NCI-H128 (cell line): ENCODE measurements around the gene ZNF212.
A peak's percentile ranks its signal among the peaks of the same experiment; 100 is the strongest.
"Not testable (repeated sequence)": the region's sequence is repeated elsewhere in the genome, so short reads cannot be mapped to it uniquely, and the experiment has no call there.

Experiments used
- DNase-seq: peaks from one replicate; lab custom pipeline; 2025; ENCODE audit not compliant: unreplicated experiment; lab: John Stamatoyannopoulos, UW

Gene ZNF212

DNA sequence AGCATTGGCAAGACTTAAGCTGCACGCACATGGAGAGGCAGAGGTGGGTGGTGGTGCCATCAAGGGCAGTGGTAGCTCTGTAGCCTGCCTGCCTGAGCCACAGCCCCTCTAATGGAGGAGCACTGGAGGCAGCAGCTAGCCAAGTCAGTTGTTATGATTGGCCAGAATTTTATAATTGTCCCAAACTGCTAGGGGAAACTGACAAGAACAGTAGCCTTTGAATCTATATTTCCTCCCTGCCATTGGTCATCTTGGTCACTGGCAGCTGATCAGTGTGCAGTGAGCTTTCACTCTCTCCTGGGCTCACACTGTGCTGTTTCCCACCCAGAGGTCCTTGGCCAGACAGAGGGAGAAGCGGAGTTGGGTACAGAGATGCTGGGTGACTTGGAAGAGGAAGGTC is 12.9 kb downstream of the ZNF212 start:
- no peak for DNase-seq

GRCh38 chr7:149253665-149254064 is 14.2 kb downstream of the ZNF212 start:
- DNase-seq: no peak

GRCh38 chr7:149254181-149254858 is 14.9 kb downstream of the ZNF212 start:
- no peak for DNase-seq

GRCh38 chr7:149255174-149255573 is 15.7 kb downstream of the ZNF212 start:
- no peak for DNase-seq

DNA sequence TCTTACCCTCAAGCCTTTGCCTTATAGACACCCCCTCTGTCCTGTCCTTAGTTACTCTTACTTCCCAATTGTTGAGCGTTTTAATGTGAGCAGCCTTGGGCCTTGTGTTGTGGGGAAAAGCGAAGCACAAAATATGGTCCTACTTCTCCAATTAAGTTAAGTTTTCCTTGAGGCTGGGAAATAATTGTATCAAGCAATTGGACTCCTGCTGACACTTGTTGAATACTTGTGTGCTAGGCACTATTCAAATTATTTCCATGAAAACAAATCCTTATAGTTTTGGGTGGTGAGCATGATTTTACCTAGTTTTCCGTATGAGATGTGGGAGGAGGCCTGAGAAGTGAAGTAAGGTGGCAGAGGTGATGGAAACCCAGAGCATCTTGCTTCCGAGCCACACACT is 17.1 kb downstream of the ZNF212 start:
- no peak for DNase-seq

GRCh38 chr7:149257146-149257545 is 17.7 kb downstream of the ZNF212 start:
- DNase-seq: no peak

DNA sequence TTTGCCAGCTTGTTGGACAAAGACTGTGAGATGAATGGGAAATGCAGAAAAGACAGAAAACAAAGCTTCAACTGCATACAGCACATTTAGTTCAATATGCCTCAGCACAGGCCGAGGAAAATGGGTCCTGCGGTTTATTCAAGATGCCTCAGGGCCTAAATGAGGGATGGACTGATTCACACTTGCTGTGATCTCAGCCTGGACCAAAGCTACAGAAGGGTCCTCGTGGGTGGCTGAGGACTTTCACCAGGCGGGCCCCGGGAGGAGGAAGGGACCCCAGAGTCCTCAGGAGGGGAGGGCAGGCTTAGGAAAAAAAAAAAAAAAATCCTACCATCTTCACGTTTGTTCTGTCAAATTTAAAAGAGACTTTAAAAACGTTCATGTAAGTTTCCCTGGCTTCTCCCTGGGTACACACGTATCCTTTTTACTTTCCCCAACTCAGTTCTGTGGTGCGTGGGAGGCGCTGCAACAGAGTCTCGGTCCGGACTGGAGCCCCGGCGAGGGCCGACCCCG is 21.9 kb downstream of the ZNF212 start:
- no peak for DNase-seq

DNA sequence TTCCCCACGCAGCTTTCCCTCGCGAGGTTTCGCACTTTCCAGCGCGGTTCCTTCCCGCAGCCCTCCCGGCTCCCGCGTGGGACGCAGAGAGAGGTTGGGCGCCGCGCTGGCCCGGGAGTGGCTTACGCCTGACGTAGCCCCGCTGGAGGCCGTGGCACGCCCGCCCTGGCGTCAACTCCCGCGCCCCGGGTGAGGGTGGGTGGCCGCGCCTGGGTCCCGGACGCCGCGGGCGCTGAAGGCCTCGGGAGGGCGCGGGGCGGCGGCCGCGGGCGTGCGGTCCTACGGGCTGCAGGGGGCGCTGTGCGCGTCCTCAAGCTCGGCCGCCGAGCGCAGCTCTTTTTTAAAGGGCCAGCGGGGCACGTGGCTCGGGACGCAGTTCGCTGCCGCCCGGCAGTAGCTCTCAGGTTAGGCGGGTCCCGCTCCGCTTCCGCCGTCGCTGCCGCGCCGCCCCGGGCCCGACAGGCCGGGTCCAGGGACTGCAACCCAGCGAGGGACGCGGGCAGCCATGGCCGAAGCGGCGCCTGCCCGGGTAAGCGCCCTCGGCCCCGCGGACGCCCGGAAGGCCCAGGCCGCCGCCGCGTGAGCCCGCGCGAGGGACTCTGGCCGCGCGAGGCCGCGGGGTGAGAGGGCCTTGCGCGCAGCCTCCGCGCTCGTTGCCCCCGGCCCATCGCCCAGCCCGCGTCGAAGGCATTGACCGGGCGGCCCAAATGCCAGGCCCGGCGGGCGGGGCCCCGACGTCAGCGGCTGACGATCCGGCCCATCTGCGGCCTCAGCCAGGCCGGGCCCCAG is 22.6 kb downstream of the ZNF212 start, which contains the start of gene ZNF783:
Gene ZNF783 (plus strand): TSS at position 368 of the 789 bp plus-strand sequence. CDS start 138 bp downstream, at position 506.
- DNase-seq: peak; percentile 45

DNA sequence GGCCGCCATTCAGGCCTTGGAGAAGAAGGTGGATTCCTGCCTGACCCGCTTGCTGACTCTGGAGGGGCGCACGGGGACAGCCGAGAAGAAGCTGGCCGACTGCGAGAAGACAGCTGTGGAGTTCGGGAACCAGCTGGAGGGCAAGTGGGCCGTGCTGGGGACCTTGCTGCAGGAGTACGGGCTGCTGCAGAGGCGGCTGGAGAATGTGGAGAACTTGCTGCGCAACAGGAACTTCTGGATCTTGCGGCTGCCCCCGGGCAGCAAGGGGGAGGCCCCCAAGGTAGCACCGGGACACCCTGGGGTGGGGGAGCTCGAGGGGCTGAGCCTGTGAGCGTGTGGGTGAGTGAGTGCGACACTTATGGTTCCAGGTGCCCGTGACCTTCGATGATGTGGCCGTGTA is 27.0 kb downstream of the ZNF212 start:
- no peak for DNase-seq

GRCh38 chr7:149267733-149268132 is 28.3 kb downstream of the ZNF212 start:
- no peak for DNase-seq

DNA sequence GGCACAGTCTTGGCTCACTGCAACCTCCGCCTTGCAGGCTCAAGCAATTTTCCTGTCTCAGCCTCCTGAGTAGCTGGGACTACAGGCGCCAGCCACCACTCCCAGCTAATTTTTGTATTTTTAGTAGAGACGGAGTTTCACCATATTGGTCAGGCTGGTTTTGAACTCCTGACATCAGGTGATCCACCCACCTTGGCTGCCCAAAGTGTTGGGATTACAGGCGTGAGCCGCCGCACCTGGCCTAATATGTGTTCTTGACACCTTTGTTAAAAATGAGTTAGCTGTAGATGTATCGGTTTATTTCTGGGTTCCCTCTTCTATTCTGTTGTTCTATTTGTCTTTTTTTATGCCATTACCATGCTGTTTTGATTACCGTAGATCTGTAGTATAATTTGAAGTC is 35.0 kb downstream of the ZNF212 start:
- DNase-seq: not testable (repeated sequence)

DNA sequence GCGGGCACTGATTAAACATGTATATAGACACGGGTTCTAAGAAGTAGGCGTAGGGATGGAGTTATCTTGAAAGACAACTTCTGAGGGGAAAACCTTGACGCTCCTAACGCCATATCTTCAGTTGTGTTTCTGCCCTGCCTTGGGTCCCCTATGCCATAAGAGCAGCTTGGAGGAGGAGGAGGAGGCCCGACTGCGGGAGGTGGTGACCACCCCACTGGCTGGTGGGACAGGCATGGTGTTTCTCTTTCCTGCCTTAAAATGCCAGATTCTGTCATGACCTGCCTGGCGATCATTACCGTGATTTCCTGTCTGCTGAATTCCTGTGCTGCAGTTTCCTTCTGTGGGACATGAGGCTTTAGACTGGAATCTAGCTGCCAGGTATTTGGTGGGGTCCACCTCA is 38.4 kb downstream of the ZNF212 start:
- no peak for DNase-seq

- DNase-seq: no peak
Measured at GRCh38 chr7:149278396-149278795, 38.9 kb downstream of the ZNF212 start.

DNA sequence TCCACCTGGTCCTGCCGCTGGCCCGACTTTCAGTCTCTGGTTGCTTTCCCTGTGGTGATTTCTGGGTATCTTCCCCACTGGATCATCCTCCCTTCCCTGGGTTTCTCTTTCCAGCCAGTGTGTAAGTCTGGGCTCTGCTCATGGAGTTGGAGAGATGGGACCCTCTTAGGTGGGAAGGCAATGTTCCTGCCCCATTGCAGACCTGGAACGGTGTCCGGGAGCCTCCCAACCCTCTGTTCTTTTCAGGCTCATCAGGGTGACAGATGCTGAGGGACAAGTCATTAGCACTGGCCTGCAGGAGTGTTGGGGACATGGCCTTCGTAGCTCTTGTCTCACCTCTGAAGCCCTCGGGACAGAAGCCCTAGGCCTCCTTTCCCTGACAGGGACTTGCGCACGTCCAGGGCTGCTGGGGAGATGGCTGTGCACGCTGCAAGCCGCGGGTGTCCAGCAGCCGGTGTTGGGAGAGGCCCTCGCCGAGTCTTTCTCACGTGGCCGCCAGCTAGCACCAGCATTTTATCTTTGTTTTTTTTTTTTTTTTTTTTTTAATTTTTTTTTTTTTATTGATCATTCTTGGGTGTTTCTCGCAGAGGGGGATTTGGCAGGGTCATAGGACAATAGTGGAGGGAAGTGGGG is 39.8 kb downstream of the ZNF212 start:
- no peak for DNase-seq

DNA sequence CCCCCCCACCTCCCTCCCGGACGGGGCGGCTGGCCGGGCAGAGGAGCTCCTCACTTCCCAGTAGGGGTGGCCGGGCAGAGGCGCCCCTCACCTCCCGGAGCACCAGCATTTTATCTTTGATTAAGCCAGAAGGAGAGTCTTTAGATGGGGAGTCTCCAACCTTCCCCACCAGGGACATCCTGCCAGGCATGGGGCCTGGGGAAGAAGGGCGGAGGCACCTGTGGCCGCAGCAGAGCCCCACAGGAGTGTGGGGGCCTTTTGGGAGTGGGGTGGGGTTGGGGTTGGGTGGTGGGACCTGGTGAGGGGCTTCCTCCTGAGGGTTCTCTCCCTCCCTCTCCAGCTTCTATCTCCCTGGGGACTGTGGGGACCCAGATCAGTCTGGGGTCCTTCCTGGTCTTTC is 40.7 kb downstream of the ZNF212 start:
- no peak for DNase-seq

DNA sequence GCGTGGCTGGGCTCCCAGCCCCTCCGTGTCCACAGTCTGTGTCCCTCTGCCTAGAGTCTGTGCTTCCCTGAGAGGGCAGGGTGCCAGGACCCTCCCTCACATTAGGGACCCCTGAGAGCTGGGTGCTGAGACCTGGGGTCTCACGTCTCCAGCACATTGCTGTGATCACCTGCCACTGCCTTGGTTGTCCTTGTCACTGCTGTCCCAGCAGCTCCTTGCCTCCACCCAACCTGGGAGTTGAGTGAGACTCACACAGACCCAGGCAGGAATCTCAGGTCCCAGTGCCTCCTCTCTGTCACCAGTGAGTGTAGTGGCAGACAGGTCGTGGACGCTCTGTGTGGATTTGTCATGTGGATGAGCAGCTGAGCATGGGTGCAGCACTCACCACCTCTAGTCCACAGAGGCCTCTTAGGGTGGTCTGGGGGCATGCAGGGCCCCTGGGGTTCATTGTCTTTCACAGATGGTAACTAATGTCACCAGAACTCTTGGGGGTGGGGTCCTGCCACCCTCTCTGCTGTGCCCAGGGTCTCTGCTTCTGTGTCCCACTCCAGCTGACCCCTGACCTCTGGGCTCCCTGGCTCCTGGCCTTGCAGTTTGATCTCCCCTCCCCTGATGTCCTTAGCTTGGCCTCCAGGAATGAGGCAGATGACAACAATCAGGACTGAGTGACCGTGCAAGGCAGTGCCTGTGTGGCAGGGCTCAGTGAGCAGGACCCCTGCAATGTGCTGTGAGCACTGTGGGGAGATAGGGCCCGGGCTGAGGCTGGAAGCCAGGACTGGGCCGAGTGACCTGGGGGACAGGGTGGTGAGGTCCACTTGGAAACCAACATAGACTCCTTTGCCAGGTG is 41.4 kb downstream of the ZNF212 start:
- DNase-seq: no peak

DNA sequence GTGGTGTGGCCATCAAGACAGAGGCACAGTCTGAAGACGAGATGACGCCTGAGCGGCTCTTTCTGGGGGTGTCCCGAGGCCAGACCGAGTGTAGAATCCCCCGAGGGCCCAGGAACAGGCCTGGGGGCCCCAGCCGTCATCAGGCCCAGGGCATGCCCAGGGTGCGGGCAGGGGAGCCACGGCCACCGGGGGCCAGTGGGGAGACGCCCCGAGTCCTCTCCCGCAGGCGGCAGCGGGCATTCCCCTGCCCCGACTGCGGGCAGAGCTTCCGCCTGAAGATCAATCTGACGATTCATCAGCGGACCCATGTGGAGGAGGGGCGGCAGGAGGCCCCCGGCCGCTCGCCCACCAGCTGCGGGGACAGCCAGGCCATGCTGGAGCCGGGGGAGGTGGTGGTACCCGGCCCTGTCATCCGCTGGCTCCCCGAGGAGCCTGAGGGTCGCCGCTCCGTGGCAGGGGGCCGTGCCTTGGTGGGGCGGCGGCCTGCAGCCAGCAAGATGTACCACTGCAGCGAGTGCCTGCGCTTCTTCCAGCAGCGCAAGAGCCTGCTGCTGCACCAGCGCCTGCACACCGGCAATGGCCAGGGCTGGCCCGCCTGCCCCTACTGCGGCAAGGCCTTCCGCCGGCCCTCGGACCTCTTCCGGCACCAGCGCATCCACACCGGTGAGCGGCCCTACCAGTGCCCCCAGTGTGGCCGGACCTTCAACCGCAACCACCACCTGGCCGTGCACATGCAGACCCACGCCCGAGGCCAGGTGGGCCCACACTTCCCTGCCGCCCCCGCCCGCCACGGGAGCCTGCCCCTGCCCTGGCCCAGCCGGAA is 42.3 kb downstream of the ZNF212 start:
- DNase-seq: no peak

DNA sequence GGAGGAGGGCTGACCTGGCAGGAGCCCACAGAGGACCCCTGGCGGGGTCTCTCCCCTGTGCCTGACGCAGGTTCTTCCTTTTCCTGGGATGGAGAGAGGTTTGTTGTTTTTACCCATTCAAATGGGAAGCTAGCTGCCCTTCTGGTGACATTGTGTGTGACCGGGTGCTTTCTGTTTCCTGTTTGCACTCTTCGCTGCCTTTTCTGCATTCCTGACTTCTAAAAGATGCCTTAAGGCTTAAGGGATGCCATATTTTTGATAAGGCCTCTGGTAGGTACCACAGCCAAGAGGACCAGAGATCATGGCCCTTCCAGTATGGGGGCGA is 42.8 kb downstream of the ZNF212 start:
- DNase-seq: no peak

GRCh38 chr7:149283321-149283720 is 43.9 kb downstream of the ZNF212 start:
- DNase-seq: no peak

DNA sequence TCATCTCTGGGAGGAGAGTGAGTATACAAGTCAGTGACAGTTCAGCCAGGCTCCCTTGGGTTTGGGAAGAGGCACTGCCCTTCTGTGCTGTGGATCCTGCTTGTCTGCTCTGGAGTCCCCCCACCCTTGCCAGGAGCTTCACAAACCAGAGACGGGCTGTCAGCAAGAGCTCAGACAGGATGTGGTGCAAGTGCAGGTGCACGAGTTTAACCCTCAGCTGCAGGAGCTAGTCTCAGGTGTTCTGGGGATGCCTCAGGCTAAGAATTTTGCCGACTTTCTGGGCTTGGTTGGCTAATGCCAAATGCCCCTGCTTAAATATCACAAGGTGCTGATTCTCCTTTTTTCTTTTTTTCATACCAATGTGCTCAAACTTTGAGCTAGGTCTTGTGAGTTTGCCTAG is 44.9 kb downstream of the ZNF212 start:
- DNase-seq: no peak
